SH-SY5Y (cell line): ENCODE measurements around the gene TMPRSS12.

Experiments
- GATA2 ChIP-seq: IDR thresholded peaks from 2 replicates; pipeline ENCODE4 v1.6.1; 2011; ENCODE audit warnings: mild to moderate bottlenecking, low read depth, low read length
- GATA3 ChIP-seq: IDR thresholded peaks from 2 replicates; pipeline ENCODE4 v1.6.1; 2011; ENCODE audit warnings: low read depth, mild to moderate bottlenecking, low read length, moderate library complexity

TMPRSS12 gene

GRCh38 chr12:50923361-50924130 lies 80.8 kb downstream of the TMPRSS12 start:
- TF ChIP-seq GATA3: no peak
- TF ChIP-seq GATA2: no peak

GRCh38 chr12:50924131-50924438 lies 81.4 kb downstream of the TMPRSS12 start:
- TF ChIP-seq GATA3 (no peak), GATA2 (no peak)

- TF ChIP-seq GATA3: no peak
Measured at GRCh38 chr12:50924439-50925341, 82.0 kb downstream of the TMPRSS12 start.

DNA sequence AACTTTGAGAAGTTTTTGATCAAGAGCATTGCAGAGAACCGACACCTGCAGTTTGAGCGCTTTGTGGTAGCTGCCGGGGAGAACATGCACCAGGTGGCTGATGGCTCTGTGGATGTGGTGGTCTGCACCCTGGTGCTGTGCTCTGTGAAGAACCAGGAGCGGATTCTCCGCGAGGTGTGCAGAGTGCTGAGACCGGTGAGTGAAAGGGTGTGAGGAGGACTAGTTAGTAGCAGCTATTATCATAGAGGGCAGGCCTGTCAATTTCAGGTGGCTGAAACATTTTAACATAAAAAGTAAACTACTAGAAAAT lies 82.6 kb downstream of the TMPRSS12 start:
- no peak for TF ChIP-seq GATA2
- no peak for TF ChIP-seq GATA3

DNA sequence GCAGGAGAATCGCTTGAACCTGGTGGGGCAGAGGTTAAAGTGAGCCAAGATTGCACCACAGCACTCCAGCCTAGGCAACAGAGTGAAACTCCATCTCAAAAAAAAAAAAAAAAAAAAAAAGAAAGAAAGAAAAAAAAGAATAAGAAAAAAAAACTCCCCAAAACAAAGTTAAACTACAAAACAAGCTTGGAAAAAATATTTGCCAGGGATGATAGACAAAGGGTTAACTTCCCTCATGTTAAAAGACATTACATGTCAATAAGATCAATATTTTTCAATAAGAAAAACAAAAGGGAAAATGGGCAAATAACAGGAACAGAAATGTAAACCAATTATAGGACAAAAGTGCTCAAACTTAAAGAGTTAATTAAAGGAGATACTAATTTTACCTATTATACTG lies 83.2 kb downstream of the TMPRSS12 start:
- no peak for TF ChIP-seq GATA2
- TF ChIP-seq GATA3: no peak

DNA sequence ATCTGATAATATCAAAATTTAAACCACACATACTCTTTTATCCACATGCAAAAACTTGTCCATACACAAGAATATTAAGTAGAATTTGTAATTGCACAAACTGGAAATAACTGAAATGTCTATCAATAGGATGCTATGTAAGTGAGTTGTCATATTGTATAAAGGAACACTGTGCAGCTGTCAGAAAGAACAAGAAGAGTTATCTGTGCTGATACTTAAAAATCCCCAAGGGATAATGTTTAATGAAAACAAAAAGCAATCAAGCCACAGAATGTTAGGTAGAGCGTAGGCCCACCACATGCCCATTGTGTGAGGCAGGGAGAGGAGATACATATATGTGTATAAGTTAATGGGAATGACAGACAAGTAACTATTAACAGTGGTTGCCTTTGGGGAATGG lies 83.7 kb downstream of the TMPRSS12 start:
- TF ChIP-seq GATA3 (no peak), GATA2 (no peak)

DNA sequence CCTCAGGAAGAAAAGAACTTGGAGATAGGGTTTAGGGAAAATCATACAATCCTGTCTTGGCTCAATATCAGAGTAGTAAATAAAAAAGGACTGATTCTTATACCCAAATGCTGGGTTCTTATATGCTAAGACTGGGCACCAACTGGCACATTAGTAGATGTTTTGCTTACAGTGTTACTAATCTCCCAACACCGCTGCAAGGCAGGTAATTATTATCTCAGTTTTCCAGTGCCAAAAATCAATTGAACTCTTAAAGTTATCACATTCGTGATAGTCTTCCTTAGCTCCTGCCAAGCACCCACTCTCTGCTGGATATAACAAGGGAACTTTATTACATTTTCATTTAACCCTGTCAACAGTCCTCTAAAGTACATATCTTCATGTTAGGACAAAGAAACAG lies 84.6 kb downstream of the TMPRSS12 start:
- TF ChIP-seq GATA2: no peak
- no peak for TF ChIP-seq GATA3

- TF ChIP-seq GATA2 (no peak), GATA3 (no peak)
Measured at GRCh38 chr12:50927766-50928224, 85.1 kb downstream of the TMPRSS12 start.

- TF ChIP-seq GATA2 (peak; percentile 35), GATA3 (no peak)
Measured at GRCh38 chr12:50928392-50928791, 85.7 kb downstream of the TMPRSS12 start.

- TF ChIP-seq GATA3: no peak
- no peak for TF ChIP-seq GATA2
Measured at GRCh38 chr12:50929831-50930230, 87.1 kb downstream of the TMPRSS12 start.

- TF ChIP-seq GATA3 (no peak), GATA2 (no peak)
Measured at GRCh38 chr12:50932787-50933280, 90.1 kb downstream of the TMPRSS12 start.

DNA sequence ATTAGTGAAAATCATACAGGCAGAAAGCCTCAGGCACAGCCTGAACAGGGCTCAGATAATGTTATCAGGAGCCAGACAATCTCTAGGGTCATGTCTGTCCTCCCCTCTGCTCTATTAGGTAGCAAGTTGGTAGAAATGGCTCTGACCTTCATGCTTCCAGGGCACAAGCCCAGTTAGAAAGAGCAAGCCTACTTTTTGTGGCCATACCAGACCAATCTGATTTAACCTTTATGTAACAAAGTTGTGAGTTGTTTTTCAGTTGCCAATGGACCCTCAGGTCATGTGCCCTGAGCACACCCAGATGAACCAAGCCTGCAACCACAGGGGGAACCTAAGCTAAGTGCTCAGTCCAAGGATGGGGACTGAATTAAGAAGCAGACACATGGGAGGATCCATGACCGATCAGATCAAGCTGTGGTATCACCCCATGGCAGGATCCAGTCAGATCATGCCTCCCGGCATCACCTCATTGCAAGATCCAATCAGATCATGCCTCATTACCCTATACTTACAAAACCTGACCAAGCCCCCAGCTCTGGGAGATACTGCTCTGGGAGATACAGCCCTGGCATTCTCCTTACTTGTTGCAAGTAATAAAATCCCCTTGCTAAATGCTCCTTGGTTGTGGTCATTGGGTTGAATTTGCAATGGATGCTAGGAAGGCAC lies 90.9 kb downstream of the TMPRSS12 start:
- no peak for TF ChIP-seq GATA3
- 0 out of 2 replicates have a peak, but pooled peaks have one; percentile 29 for TF ChIP-seq GATA2

GRCh38 chr12:50934371-50934851 lies 91.7 kb downstream of the TMPRSS12 start:
- TF ChIP-seq GATA3 (no peak), GATA2 (no peak)
